HG03469 (cell line): Measurements from ENCODE around the gene GPR153.
"Not testable (repeated sequence)": the region's sequence is repeated elsewhere in the genome, so short reads cannot be mapped to it uniquely, and the experiment has no call there.

ENCODE experiments used
- ATAC-seq: cut with Tn5 transposase; IDR thresholded peaks from one replicate; pipeline ENCODE4 v1.9.1; 2021; ENCODE audit warnings: mild to moderate bottlenecking, moderate library complexity, moderate number of reproducible peaks; ENCODE audit not compliant: unreplicated experiment

The GPR153 gene

DNA sequence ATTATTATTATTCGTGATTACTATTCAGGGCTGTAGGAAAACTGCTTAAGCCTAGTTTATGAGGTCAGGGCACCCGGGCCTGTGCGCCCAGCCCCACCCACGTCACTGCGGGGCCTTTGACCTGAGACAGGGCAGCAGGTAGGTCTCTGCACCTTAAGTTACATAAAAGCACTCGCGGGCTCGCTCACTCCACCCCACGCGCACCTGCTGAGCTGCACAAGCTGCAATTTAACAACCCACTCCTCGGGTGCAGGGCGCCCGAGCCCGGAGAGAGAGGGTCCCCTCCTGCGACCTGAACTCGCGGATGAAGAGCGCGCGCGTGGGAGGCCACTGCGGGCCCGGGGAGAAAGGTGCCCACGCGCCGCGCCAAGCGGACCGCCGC, 25.6 kb downstream of the GPR153 start:
- no peak for ATAC-seq

DNA sequence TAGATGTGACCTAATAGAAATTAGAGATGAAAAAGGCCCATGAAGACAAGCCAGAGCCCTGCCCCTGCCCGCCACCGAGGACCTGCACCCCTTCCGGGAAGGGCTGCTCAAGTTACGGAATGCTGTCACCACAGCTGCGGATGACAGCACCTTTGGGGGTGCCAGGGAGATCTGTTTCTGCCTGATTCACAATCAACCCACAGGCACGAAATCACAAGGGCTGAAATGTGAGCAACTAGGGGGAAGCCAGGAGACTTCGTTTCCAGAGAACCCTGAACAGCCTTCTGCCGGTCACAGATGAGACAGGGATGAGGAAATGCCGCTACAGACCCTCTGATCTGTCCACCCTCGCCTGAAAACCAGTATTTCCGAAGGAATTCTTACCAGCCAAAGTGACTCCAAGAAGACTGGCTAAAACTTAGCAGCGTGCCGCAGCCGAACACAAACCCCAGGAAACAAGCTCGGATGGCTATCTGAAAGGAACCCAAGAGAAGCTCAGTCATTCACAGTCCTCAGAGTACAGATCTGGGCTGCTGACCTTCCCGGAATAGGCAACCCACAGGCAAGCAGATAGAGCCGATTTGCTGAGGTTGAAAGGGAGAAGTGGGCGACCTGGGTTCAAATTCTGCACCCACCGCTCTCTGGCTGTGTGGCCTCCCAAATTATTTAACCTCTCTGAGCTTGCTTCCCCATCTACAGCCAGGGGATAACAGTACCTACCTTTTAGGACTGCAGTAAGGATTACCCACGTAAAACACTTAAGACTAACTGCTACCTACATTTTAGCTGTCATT, 26.2 kb downstream of the GPR153 start:
- no peak for ATAC-seq

DNA sequence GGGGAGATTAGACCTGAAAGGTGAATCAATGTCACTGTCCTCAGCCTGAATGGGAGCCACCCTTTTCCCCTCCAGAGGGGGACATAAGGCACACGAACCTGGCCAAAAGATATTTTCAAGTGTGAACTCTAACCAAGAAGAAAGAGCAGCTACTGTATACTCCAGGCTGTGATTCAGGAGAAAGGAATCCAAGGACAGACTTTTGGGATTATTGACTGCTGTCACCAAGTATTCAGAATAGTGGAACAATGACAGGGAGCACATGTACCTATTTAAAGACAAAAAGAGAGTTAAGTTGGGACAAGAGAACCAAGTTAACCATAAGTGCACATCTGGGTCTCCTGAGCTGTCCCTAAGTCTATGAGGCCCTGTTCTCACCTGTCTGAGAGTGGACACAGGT, 27.5 kb downstream of the GPR153 start:
- ATAC-seq: no peak

- ATAC-seq: no peak
These were observed 35.2 kb downstream of the GPR153 start for GRCh38 chr1:6225651-6226050.

- ATAC-seq: no peak
These were observed 36.2 kb downstream of the GPR153 start for GRCh38 chr1:6224718-6225117.

GRCh38 chr1:6223617-6224016, 37.3 kb downstream of the GPR153 start:
- no peak for ATAC-seq

DNA sequence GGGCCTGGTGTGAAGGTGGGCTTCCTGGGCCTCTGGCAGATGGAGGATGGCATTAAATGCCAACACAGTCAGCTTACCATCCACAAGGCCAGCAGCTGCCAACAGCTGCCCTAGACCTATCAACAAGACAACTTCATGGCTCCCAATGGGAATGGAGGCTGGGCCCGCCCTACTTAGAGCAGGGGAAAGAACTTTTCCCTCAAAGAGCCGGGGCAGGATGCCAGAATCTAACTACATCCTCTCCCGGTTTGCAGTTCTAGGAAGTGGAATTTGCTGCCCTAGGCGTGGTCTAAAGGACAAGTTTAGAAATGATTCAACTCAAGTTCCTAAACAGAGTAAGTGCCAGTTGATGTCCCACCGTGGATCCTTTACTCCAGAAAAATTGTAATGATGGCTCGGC, 38.3 kb downstream of the GPR153 start:
- ATAC-seq: no peak

DNA sequence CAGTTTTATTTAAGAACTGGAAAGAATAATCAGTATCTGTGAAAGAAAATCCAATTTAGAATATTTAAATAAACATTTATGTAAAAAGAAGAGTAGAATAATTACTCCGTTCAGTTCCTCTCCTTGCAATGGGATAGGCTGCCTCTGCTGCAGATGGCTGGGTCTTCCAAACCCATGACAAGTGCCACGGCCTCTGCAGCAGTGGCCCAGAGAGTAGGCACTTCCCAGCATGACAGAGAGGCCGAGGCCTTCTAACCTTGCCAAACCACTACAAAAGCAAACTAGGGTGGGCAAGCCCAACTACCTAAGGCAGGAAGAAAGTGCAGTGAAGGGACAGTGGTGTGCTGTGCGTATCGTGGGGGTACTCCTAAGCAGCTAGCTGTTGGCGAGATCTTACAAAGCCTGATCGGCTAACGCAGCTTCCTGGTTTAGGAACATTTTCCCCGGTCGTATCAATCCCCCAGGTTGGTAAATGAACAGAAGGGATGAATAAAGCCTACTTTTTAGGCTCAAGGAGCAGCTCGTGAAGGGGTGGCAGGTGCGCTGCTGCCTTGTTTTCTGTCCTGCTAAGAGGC, 39.6 kb downstream of the GPR153 start:
- ATAC-seq: no peak

- no peak for ATAC-seq
These were observed 40.7 kb downstream of the GPR153 start for GRCh38 chr1:6220236-6220635.

DNA sequence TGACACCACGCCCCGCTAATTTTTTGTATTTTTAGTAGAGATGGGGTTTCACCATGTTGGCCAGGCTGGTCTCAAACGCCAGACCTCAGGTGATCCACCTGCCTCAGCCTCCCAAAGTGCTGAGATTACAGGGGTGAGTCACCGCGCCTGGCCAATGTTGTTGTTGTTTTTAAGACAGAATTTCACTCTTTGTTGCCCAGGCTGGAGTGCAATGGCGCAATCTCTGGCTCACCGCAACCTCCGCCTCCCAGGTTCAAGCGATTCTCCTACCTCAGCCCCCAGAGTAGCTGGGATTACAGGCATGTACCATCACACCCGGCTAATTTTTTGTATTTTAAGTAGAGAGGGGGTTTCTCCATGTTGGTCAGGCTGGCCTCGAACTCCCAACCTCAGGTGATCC, 41.3 kb downstream of the GPR153 start:
- not testable (repeated sequence) for ATAC-seq

- ATAC-seq: no peak
These were observed 42.3 kb downstream of the GPR153 start for GRCh38 chr1:6218375-6219164.

GRCh38 chr1:6212193-6212959, 48.5 kb downstream of the GPR153 start:
- no peak for ATAC-seq

GRCh38 chr1:6211731-6212130, 49.2 kb downstream of the GPR153 start:
- no peak for ATAC-seq

DNA sequence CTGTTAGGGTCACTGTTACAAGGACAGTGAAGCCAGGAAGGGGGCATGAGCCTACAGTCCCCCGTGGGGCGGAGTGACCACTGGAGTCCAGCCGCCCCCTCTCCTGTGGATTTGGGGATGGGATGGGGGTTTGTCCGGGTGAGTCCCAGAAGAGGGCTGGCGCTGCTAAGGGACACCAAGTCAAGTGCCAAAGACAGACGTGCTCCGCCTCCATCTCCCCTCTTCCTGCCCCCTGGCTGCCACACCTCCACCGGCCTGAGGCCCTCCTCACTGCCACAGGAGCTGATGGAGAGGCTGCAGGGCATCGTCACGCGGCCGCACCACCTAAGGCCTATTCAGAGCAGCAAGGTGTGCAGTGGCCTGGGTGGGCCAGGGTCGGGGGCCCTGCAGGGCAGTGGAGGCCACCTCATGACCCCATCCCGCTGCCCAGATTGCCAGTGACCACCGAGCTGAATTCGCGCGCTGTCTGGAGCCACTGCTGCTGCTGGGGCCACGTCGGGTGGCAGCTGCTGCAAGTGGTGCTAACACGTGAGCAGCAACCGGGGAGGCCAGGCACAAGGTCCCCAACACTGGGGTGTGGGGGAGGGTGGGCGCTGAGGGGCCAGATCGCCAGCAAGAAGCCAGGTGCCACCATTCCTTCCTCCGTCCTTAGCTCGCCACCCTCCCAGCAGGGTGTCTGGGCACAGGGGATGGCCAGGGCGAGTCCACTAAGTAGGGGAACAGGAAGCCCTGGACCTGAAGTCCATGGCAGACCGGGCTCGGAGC, 50.1 kb downstream of the GPR153 start:
- ATAC-seq: no peak

DNA sequence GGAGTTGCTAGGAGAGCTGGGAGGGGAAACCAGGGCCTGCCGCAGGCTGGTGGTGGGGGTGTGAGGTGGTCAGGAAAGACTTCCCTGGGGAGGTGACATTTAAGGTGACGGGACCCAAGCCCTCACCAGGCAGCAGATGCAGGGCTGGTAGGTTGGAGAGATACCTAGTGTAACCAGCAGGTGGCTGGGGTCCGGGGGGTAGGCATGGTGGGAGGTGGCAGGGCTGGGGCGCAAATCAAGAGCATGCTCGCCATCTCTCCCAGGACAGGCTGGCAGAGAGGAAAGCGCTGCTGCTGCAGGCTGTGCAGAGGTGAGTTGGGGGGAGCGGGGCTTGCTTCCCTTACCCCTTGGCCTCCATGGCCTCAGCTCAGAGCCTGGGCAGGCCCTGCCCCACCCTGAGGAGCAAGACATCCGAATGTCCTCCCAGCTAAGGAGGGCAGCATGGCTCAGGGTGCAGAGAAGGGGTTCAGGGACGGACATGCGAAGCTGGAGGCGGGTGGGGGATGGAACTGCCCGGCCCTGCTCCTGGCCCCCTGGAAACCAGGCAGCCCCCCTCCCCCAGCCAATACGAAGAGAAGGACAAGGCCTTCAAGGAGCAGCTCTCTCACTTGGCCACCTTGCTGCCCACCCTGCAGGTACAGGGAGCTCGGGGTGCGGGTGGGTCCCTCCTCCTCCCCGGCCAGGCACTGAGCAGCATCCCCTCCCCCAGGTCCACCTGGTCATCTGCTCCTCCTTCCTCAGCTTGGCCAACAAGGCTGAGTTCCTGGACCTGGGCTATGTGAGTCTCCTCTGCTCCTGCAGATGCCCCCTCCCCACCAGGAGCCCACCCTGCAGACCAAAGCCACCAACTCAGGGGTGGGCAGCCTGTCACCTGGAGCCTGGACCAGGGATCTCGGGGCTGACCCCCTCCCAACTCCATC, 51.0 kb downstream of the GPR153 start:
- no peak for ATAC-seq

DNA sequence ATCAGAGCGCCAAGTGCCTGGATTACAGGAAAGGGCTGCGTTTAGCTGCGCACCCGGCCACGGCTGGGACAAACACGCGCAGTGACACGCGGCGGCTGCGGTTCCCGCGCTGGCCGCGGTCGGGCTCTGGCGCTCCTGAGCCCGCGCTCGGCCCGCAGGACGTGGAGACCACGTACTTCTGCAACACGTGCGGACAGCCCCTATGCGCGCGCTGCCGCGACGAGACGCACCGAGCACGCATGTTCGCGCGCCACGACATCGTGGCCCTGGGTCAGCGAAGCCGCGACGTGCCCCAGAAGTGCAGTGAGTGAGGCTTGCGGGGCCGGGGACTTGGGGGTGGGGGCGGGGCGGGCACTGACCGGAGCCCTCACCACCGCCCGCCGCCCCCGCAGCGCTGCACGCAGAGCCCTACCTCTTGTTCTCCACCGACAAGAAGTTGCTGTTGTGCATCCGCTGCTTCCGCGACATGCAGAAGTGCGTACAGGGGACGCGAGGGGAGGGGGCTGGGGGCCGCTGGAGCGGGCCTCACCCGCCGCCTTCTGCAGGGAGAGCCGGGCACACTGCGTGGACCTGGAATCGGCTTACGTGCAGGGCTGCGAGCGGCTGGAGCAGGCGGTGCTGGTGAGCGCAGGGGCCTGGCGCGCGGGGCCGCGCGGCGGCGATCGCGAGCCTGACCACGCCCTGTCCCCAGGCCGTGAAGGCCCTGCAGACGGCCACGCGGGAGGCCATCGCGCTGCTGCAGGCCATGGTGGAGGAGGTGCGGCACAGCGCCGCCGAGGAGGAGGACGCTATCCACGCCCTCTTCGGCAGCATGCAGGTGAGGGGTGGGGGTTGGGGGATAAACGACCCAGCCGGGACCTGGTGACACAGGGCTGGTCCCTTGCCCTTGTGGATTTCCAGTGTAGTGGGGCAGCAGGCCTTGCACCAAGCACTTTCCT, 51.9 kb downstream of the GPR153 start:
- ATAC-seq: no peak

DNA sequence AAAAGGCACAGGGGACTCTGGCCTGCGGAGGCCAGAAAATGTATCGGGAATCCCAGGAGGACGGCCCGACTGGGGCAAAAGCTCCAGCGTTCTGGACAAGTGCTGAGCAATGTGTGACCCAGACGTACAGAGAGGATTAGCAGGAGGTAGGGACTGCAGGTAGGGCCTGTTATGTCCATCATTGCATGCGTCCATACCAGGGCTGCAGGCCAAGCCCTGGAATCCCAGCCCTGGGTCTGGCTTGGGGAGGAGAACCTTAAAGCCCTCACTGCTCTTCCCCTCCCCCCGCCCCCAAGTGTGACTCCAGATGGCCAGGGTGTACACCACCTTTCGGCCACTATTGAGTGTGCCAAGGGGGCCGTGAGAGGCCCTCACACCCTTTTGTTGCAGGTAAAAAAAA, 53.0 kb downstream of the GPR153 start:
- ATAC-seq: no peak
